Fibroblast of mammary gland (primary cell): Measurements from ENCODE around the gene PMVK.

Experiments
- DNase-seq: peaks from one replicate; pipeline ENCODE4 v3.0.0-alpha.2; 2010; ENCODE audit warnings: low read depth
- H3K4me3 ChIP-seq: 2 replicates; pipeline ENCODE4 v1.5.1; 2011; ENCODE audit warnings: low read depth, mild to moderate bottlenecking, low read length, moderate library complexity; ENCODE audit not compliant: control insufficient read depth
- CTCF ChIP-seq: conservative IDR thresholded peaks from 2 replicates; pipeline ENCODE4 v1.5.1; 2011; ENCODE audit warnings: low read depth, low read length, inconsistent platforms; ENCODE audit not compliant: control insufficient read depth, insufficient read depth

PMVK gene

GRCh38 chr1:154960446-154961136 lies 24.1 kb upstream of the PMVK start:
- no peak for DNase-seq
- no peak for TF ChIP-seq CTCF
- H3K4me3 ChIP-seq = peak overlapping the region; percentile 69

GRCh38 chr1:154959426-154959780 lies 22.9 kb upstream of the PMVK start:
- no peak for DNase-seq
- no peak for TF ChIP-seq CTCF
- H3K4me3 ChIP-seq = no peak overlapping the region

- H3K4me3 ChIP-seq = no peak overlapping the region
- TF ChIP-seq CTCF = no peak
Observed at GRCh38 chr1:154958681-154959425, 22.3 kb upstream of the PMVK start.

GRCh38 chr1:154958036-154958435 lies 21.5 kb upstream of the PMVK start:
- TF ChIP-seq CTCF = no peak
- DNase-seq = no peak
- H3K4me3 ChIP-seq = no peak overlapping the region

More at GRCh38 chr1:154958681-154959425, 22.3 kb upstream of the PMVK start:
- no peak for DNase-seq

- no peak overlapping the region for H3K4me3 ChIP-seq
- TF ChIP-seq CTCF = no peak
- DNase-seq = no peak
Observed at GRCh38 chr1:154957091-154957657, 20.7 kb upstream of the PMVK start.

- H3K4me3 ChIP-seq = peak overlapping the region; percentile 55
- TF ChIP-seq CTCF = no peak
- DNase-seq = no peak
Observed at GRCh38 chr1:154956544-154956941, 20.0 kb upstream of the PMVK start.
